ENCODE results near the gene ZNF414. TPM values are rescaled to one million over a fixed set of nuclear protein-coding genes. Genes with fewer than 3 reads are reported as not detected.

Gene ZNF414, protein sequence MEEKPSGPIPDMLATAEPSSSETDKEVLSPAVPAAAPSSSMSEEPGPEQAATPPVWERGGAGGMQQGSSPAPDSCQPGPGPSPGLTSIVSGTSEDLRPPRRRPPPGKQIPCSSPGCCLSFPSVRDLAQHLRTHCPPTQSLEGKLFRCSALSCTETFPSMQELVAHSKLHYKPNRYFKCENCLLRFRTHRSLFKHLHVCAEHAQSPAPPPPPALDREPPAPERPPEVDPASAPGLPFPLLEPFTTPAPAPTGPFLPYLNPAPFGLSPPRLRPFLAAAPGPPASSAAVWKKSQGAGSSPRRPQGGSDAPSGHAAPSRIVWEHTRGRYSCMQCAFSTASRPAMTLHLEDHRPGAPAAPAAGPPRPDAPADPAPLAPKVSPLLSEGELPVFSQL
- total RNA-seq, result 6.3 and 7.4 TPM in 2 replicates

GRCh38 chr19:8513687-8514504 lies at the start of gene ZNF414:
Gene ZNF414 (minus strand): TSS chr19:8514167. CDS start chr19:8514046, 121 bp downstream.

Other genes with a start within 250 kb of the ZNF414 start
- gene CD320, start 205.8 kb downstream of the ZNF414 start, total RNA-seq, result 3.1 and 19.8 TPM in 2 replicates
- gene NDUFA7, start 192.8 kb downstream of the ZNF414 start, total RNA-seq, result 17.3 and 23.5 TPM in 2 replicates
- 111 and 291 TPM in 2 replicates for gene RPS28, start 192.7 kb downstream of the ZNF414 start, total RNA-seq
- gene KANK3, start 170.9 kb downstream of the ZNF414 start, total RNA-seq, result 0.43 and 1.2 TPM in 2 replicates
- 0.22 and 0.39 TPM in 2 replicates for gene ANGPTL4, start 150.0 kb downstream of the ZNF414 start, total RNA-seq
- gene RAB11B, start 123.8 kb downstream of the ZNF414 start, total RNA-seq, result 33.7 and 66.0 TPM in 2 replicates
- gene MARCHF2, start 100.9 kb downstream of the ZNF414 start, total RNA-seq, result 20.8 and 88.0 TPM in 2 replicates
- gene HNRNPM, start 69.2 kb downstream of the ZNF414 start, total RNA-seq, result 42.4 and 53.4 TPM in 2 replicates
- under 0.01 TPM in 1 of 2 replicates, not detected in the other for gene PRAM1, start 11.5 kb downstream of the ZNF414 start, total RNA-seq
- 0.11 and 0.39 TPM in 2 replicates for gene MYO1F, start 63.3 kb upstream of the ZNF414 start, total RNA-seq
- gene ADAMTS10, start 96.5 kb upstream of the ZNF414 start, total RNA-seq, result 0.22 and 16.9 TPM in 2 replicates
- gene NFILZ, start 116.5 kb upstream of the ZNF414 start, total RNA-seq, result not detected in 2 replicates
- gene ACTL9, start 184.6 kb upstream of the ZNF414 start, total RNA-seq, result not detected in 2 replicates
- not detected in 2 replicates for gene OR2Z1, start 207.5 kb upstream of the ZNF414 start, total RNA-seq

Data from placental epithelial cell (primary cell).